ENCODE data around the gene TTPAL. TPM values are rescaled to one million over a fixed set of nuclear protein-coding genes. Genes with fewer than 3 reads are reported as not detected.

Gene TTPAL
- total and polyA plus RNA-seq, 2 donors (not counting 1 experiment from before 2014, with no cell fraction given), result 11.9 to 12.6 TPM

- Histone ChIP-seq H4K20me1 (ENCODE audit: control insufficient read depth, extremely low read depth, insufficient read depth, low read length) (no peaks in the 10 kb centered on the region), H3K36me3 (ENCODE audit: control insufficient read depth, insufficient read depth, low read length) (no peaks in the 10 kb centered on the region), H2AFZ (ENCODE audit: low read length) (no peak overlapping the region), H3K4me2 (ENCODE audit: extremely low read depth, insufficient read depth, low read length) (no peak overlapping the region), H3K9me3 (ENCODE audit: control insufficient read depth, insufficient read depth, low read depth, low read length) (no peaks in the 10 kb centered on the region), H3K4me3 (replicated peaks in 1 of 4; ENCODE audit: control extremely low read depth in 1 of 4, insufficient read depth in 1 of 4, low read depth in 3 of 4, low read length in 4 of 4) (no peak overlapping the region), H3K27me3 (ENCODE audit: control insufficient read depth, insufficient read depth, low read length) (peaks cover 3% of the 10 kb centered on the region), H3K9ac (ENCODE audit: insufficient read depth, low read length) (no peak overlapping the region), H3K79me2 (ENCODE audit: control insufficient read depth, insufficient read depth, low read length) (no peaks in the 10 kb centered on the region), H3K4me1 (ENCODE audit: control insufficient read depth, extremely low read depth, insufficient read depth, low read length) (no peaks in the 10 kb centered on the region), H3K27ac (ENCODE audit: insufficient read depth, low read length) (no peak overlapping the region)
- DNase-seq (ENCODE audit: low read depth in 2 of 2), result peak in 1 of 2 donors; percentile 43
- TF ChIP-seq EZH2 (IDR thresholded peaks at IDR 0.05; ENCODE audit: low read length, missing control alignments) (no peak), CTCF (conservative IDR thresholded peaks at IDR 0.05 in 1 of 2, IDR thresholded peaks at IDR 0.05 in 1 of 2; ENCODE audit: low read depth in 1 of 2, low read length in 2 of 2) (no peak)
Measured at GRCh38 chr20:44431502-44432234, 44.0 kb upstream of the TTPAL start.

- Histone ChIP-seq H3K4me2 (ENCODE audit: extremely low read depth, insufficient read depth, low read length) (no peak overlapping the region), H3K36me3 (ENCODE audit: control insufficient read depth, insufficient read depth, low read length) (no peaks in the 10 kb centered on the region), H3K4me3 (replicated peaks in 1 of 4; ENCODE audit: control extremely low read depth in 1 of 4, insufficient read depth in 1 of 4, low read depth in 3 of 4, low read length in 4 of 4) (no peak overlapping the region), H3K9ac (ENCODE audit: insufficient read depth, low read length) (no peak overlapping the region), H3K27me3 (ENCODE audit: control insufficient read depth, insufficient read depth, low read length) (peaks cover 3% of the 10 kb centered on the region), H4K20me1 (ENCODE audit: control insufficient read depth, extremely low read depth, insufficient read depth, low read length) (no peaks in the 10 kb centered on the region), H3K9me3 (ENCODE audit: control insufficient read depth, insufficient read depth, low read depth, low read length) (no peaks in the 10 kb centered on the region), H2AFZ (ENCODE audit: low read length) (no peak overlapping the region), H3K27ac (ENCODE audit: insufficient read depth, low read length) (no peak overlapping the region), H3K4me1 (ENCODE audit: control insufficient read depth, extremely low read depth, insufficient read depth, low read length) (no peaks in the 10 kb centered on the region), H3K79me2 (ENCODE audit: control insufficient read depth, insufficient read depth, low read length) (no peaks in the 10 kb centered on the region)
- no peak for DNase-seq (ENCODE audit: low read depth in 2 of 2)
- TF ChIP-seq EZH2 (IDR thresholded peaks at IDR 0.05; ENCODE audit: low read length, missing control alignments), result no peak
- TF ChIP-seq CTCF (conservative IDR thresholded peaks at IDR 0.05 in 1 of 2, IDR thresholded peaks at IDR 0.05 in 1 of 2; ENCODE audit: low read depth in 1 of 2, low read length in 2 of 2), result no peak
Measured at GRCh38 chr20:44432618-44433577, 42.8 kb upstream of the TTPAL start.

Data from fibroblast of lung (primary cell).